Neural cell (in vitro differentiated cells): ENCODE data around the gene NPAS3.

ENCODE experiments used
- CTCF ChIP-seq: fragments of 450-650 bp; IDR thresholded peaks from 2 replicates; pipeline ENCODE4 v1.5.1; 2014; ENCODE audit warnings: antibody characterized with exemption, mild to moderate bottlenecking, moderate library complexity; ENCODE audit not compliant: poor library complexity, severe bottlenecking
- EP300 ChIP-seq: fragments of 450-650 bp; conservative IDR thresholded peaks from 2 replicates; pipeline ENCODE4 v1.6.1; 2014; ENCODE audit warnings: antibody characterized with exemption, mild to moderate bottlenecking, moderate library complexity; ENCODE audit not compliant: poor library complexity, severe bottlenecking
- POLR2AphosphoS5 ChIP-seq: IDR thresholded peaks from 2 replicates; pipeline ENCODE4 v1.6.1; 2012

- TF ChIP-seq EP300, result no peak
- TF ChIP-seq POLR2AphosphoS5, result no peak
- no peak for TF ChIP-seq CTCF
Measured at GRCh38 chr14:32968972-32969544, 30.4 kb downstream of the NPAS3 start.
